ENCODE results near the gene SPRR5.

SPRR5 gene

GRCh38 chr1:152946651-152947256 lies at the start of gene SPRR5:
TSS of gene SPRR5 (plus strand) at chr1:152947206. CDS start at chr1:152948555, 1,349 bp downstream.
- DNase-seq, result no peak

- DNase-seq, result no peak
Observed at GRCh38 chr1:152899027-152899426, 48.0 kb upstream of the SPRR5 start.

GRCh38 chr1:152899883-152900282 lies 47.1 kb upstream of the SPRR5 start:
- no peak for DNase-seq

GRCh38 chr1:152901631-152902030 lies 45.4 kb upstream of the SPRR5 start:
- no peak for DNase-seq

GRCh38 chr1:152902636-152903035 lies 44.4 kb upstream of the SPRR5 start:
- DNase-seq, result peak; percentile 85 to 87

- no peak for DNase-seq
Observed at GRCh38 chr1:152904688-152905440, 42.1 kb upstream of the SPRR5 start.

GRCh38 chr1:152906023-152906565 lies 40.9 kb upstream of the SPRR5 start:
- DNase-seq, result no peak

- no peak for DNase-seq
Observed at GRCh38 chr1:152907686-152908601, 39.1 kb upstream of the SPRR5 start, which contains the start of gene IVL. TSS of gene IVL (plus strand) at chr1:152908546. CDS start at chr1:152909798, 1,252 bp downstream.

- DNase-seq, result no peak
Observed at GRCh38 chr1:152909206-152909605, 37.8 kb upstream of the SPRR5 start.

- DNase-seq, result no peak
Observed at GRCh38 chr1:152912471-152912870, 34.5 kb upstream of the SPRR5 start.

- DNase-seq, result no peak
Observed at GRCh38 chr1:152912900-152913299, 34.1 kb upstream of the SPRR5 start.

GRCh38 chr1:152917794-152918193 lies 29.2 kb upstream of the SPRR5 start:
- DNase-seq, result no peak

GRCh38 chr1:152919071-152919470 lies 27.9 kb upstream of the SPRR5 start:
- DNase-seq, result no peak

GRCh38 chr1:152924191-152924590 lies 22.8 kb upstream of the SPRR5 start:
- peak; percentile 45 to 84 for DNase-seq

GRCh38 chr1:152926091-152926490 lies 20.9 kb upstream of the SPRR5 start:
- DNase-seq, result no peak

GRCh38 chr1:152928671-152929070 lies 18.3 kb upstream of the SPRR5 start:
- no peak for DNase-seq

GRCh38 chr1:152932170-152932811 lies 14.7 kb upstream of the SPRR5 start:
- peak in 1 of 2 experiments; percentile 62 for DNase-seq

- DNase-seq, result no peak
Observed at GRCh38 chr1:152933196-152933595, 13.8 kb upstream of the SPRR5 start.

GRCh38 chr1:152940614-152941013 lies 6.4 kb upstream of the SPRR5 start:
- DNase-seq, result no peak

GRCh38 chr1:152941037-152941711 lies 5.8 kb upstream of the SPRR5 start:
- no peak for DNase-seq

- DNase-seq, result no peak
Observed at GRCh38 chr1:152942161-152942560, 4.8 kb upstream of the SPRR5 start.

GRCh38 chr1:152946248-152946647 lies 758 bp upstream of the SPRR5 start:
- no peak for DNase-seq

All from NCI-H187 (cell line).